Fibroblast of skin of back (primary cell): ENCODE measurements around the gene WSCD1. TPM values are rescaled to one million over a fixed set of nuclear protein-coding genes. Genes with fewer than 3 reads are reported as not detected.

Experiments used
- DNase-seq: peaks from one replicate; pipeline ENCODE4 v3.0.0-alpha.2; 2013
- polyA plus RNA-seq, 2 experiments: library from polyadenylated mRNA; unstranded; fragments of 120-200 nt; gene quantifications; one replicate each; pipeline ENCODE4 v1.2.1, GENCODE V29; 2013; ENCODE audit not compliant: insufficient read length in 2 of 2

Gene WSCD1
- polyA plus RNA-seq (2013, experiment 1 of 2; ENCODE audit: insufficient read length), result 0.32 TPM
- polyA plus RNA-seq (2013, experiment 2 of 2; ENCODE audit: insufficient read length), result 0.17 TPM

- DNase-seq, result no peak
Observed at GRCh38 chr17:6069539-6070429, at the start of gene WSCD1. TSS of gene WSCD1 (plus strand) at chr17:6070379. CDS start at chr17:6080659, 10,280 bp downstream.

GRCh38 chr17:6021011-6021400 is 49.2 kb upstream of the WSCD1 start:
- no peak for DNase-seq

GRCh38 chr17:6021627-6022026 is 48.6 kb upstream of the WSCD1 start:
- no peak for DNase-seq

- no peak for DNase-seq
Observed at GRCh38 chr17:6023036-6023831, 46.9 kb upstream of the WSCD1 start.

- no peak for DNase-seq
Observed at GRCh38 chr17:6024576-6024975, 45.6 kb upstream of the WSCD1 start.

GRCh38 chr17:6027342-6028024 is 42.7 kb upstream of the WSCD1 start:
- no peak for DNase-seq

GRCh38 chr17:6028294-6028693 is 41.9 kb upstream of the WSCD1 start:
- DNase-seq, result no peak

GRCh38 chr17:6035801-6036394 is 34.3 kb upstream of the WSCD1 start:
- no peak for DNase-seq

GRCh38 chr17:6040504-6040903 is 29.7 kb upstream of the WSCD1 start:
- DNase-seq, result no peak

GRCh38 chr17:6041246-6041645 is 28.9 kb upstream of the WSCD1 start:
- DNase-seq, result no peak

- no peak for DNase-seq
Observed at GRCh38 chr17:6043405-6043804, 26.8 kb upstream of the WSCD1 start.

- DNase-seq, result no peak
Observed at GRCh38 chr17:6044261-6044660, 25.9 kb upstream of the WSCD1 start.

GRCh38 chr17:6045621-6046357 is 24.4 kb upstream of the WSCD1 start:
- no peak for DNase-seq

- DNase-seq, result no peak
Observed at GRCh38 chr17:6046431-6046830, 23.7 kb upstream of the WSCD1 start.

- DNase-seq, result no peak
Observed at GRCh38 chr17:6046931-6047330, 23.2 kb upstream of the WSCD1 start.

- DNase-seq, result peak; percentile 19
Observed at GRCh38 chr17:6047966-6048365, 22.2 kb upstream of the WSCD1 start.

- DNase-seq, result no peak
Observed at GRCh38 chr17:6048486-6048885, 21.7 kb upstream of the WSCD1 start.

GRCh38 chr17:6052926-6053325 is 17.3 kb upstream of the WSCD1 start:
- DNase-seq, result no peak

- no peak for DNase-seq
Observed at GRCh38 chr17:6054372-6054771, 15.8 kb upstream of the WSCD1 start.

GRCh38 chr17:6056104-6056503 is 14.1 kb upstream of the WSCD1 start:
- no peak for DNase-seq

- DNase-seq, result no peak
Observed at GRCh38 chr17:6057562-6057961, 12.6 kb upstream of the WSCD1 start.

- no peak for DNase-seq
Observed at GRCh38 chr17:6059406-6059805, 10.8 kb upstream of the WSCD1 start.
